Trophoblast cell (in vitro differentiated cells and primary cell): ENCODE data around the gene ABLIM2.

Experiments used
- DNase-seq, 2 donors: peaks; one replicate each; pipeline ENCODE4 v3.0.0-alpha.2; 2016
- H2AFZ ChIP-seq: 2 replicates; pipeline ENCODE4 v1.6.1; 2013; ENCODE audit warnings: low read length, moderate library complexity, mild to moderate bottlenecking; ENCODE audit not compliant: insufficient read depth, poor library complexity
- H2AK5ac ChIP-seq: 2 replicates; pipeline ENCODE4 v1.6.1; 2013; ENCODE audit warnings: mild to moderate bottlenecking, low read length
- H2BK120ac ChIP-seq: 2 replicates; pipeline ENCODE4 v1.6.1; 2013; ENCODE audit warnings: low read length, mild to moderate bottlenecking, moderate library complexity; ENCODE audit not compliant: insufficient read depth, poor library complexity
- H2BK12ac ChIP-seq: 2 replicates; pipeline ENCODE4 v1.6.1; 2013; ENCODE audit warnings: mild to moderate bottlenecking, low read length, moderate library complexity
- H2BK5ac ChIP-seq: 2 replicates; pipeline ENCODE4 v1.6.1; 2013; ENCODE audit warnings: low read length, low read depth, moderate library complexity, mild to moderate bottlenecking; ENCODE audit not compliant: poor library complexity
- H3K14ac ChIP-seq: 2 replicates; pipeline ENCODE4 v1.6.1; 2013; ENCODE audit warnings: mild to moderate bottlenecking, low read length
- H3K18ac ChIP-seq: 2 replicates; pipeline ENCODE4 v1.6.1; 2013; ENCODE audit warnings: mild to moderate bottlenecking, low read length
- H3K23ac ChIP-seq: 2 replicates; pipeline ENCODE4 v1.6.1; 2013; ENCODE audit warnings: low read length
- H3K27ac ChIP-seq: 2 replicates; pipeline ENCODE4 v1.5.1; 2013; ENCODE audit warnings: low read depth, mild to moderate bottlenecking, inconsistent platforms, low read length, moderate library complexity
- H3K27me3 ChIP-seq: 2 replicates; pipeline ENCODE4 v1.6.1; 2013; ENCODE audit warnings: inconsistent platforms, mild to moderate bottlenecking, low read length, moderate library complexity; ENCODE audit not compliant: insufficient read depth
- H3K36me3 ChIP-seq, 2 experiments: 1 replicate in 1 of 2; 2 replicates in 1 of 2; pipeline ENCODE4 v1.6.1; 2013; ENCODE audit warnings: low read length in 2 of 2, mild to moderate bottlenecking in 2 of 2, moderate library complexity in 1 of 2; ENCODE audit not compliant: insufficient read depth in 2 of 2, control insufficient read depth in 1 of 2
- H3K4ac ChIP-seq: 2 replicates; pipeline ENCODE4 v1.6.1; 2013; ENCODE audit warnings: low read depth, mild to moderate bottlenecking, low read length, moderate library complexity
- H3K4me1 ChIP-seq, 2 experiments: 1 replicate in 1 of 2; 2 replicates in 1 of 2; pipeline ENCODE4 v1.6.1; 2013; ENCODE audit warnings: low read length in 2 of 2, mild to moderate bottlenecking in 2 of 2, moderate library complexity in 1 of 2; ENCODE audit not compliant: insufficient read depth in 2 of 2, control insufficient read depth in 1 of 2
- H3K4me2 ChIP-seq: 2 replicates; pipeline ENCODE4 v1.6.1; 2013; ENCODE audit warnings: inconsistent platforms, mild to moderate bottlenecking, low read length, moderate library complexity
- H3K4me3 ChIP-seq: 2 replicates; pipeline ENCODE4 v1.5.1; 2013; ENCODE audit warnings: mild to moderate bottlenecking, low read depth, low read length, inconsistent platforms
- H3K79me1 ChIP-seq: one replicate; pipeline ENCODE4 v1.6.1; 2013; ENCODE audit warnings: low read length
- H3K79me2 ChIP-seq: 2 replicates; pipeline ENCODE4 v1.6.1; 2013; ENCODE audit warnings: low read length, mild to moderate bottlenecking; ENCODE audit not compliant: control insufficient read depth, insufficient read depth, poor library complexity
- H3K9ac ChIP-seq: 2 replicates; pipeline ENCODE4 v1.6.1; 2013; ENCODE audit warnings: mild to moderate bottlenecking, low read length
- H3K9me3 ChIP-seq: 2 replicates; pipeline ENCODE4 v1.6.1; 2013; ENCODE audit warnings: low read depth, mild to moderate bottlenecking, control low read depth, inconsistent platforms, low read length; ENCODE audit not compliant: insufficient read depth
- H4K12ac ChIP-seq: 2 replicates; pipeline ENCODE4 v1.6.1; 2013; ENCODE audit warnings: low read depth, mild to moderate bottlenecking, low read length, moderate library complexity
- H4K8ac ChIP-seq: 2 replicates; pipeline ENCODE4 v1.6.1; 2013; ENCODE audit warnings: low read depth, mild to moderate bottlenecking, low read length, moderate library complexity
- H4K91ac ChIP-seq: one replicate; pipeline ENCODE4 v1.6.1; 2013; ENCODE audit warnings: low read depth, mild to moderate bottlenecking, low read length, moderate library complexity
- WGBS: extraction: QIAGEN DNeasy Blood & Tissue Kit; methylation state at CpG from one replicate; pipeline ENCODE4 v1.1.7; 2013; ENCODE audit warnings: missing lambda C conversion rate; ENCODE audit not compliant: insufficient read length, insufficient coverage; ENCODE audit errors: extremely low coverage; 5-methylcytosine and 5-hydroxymethylcytosine counted together

The ABLIM2 gene

DNA sequence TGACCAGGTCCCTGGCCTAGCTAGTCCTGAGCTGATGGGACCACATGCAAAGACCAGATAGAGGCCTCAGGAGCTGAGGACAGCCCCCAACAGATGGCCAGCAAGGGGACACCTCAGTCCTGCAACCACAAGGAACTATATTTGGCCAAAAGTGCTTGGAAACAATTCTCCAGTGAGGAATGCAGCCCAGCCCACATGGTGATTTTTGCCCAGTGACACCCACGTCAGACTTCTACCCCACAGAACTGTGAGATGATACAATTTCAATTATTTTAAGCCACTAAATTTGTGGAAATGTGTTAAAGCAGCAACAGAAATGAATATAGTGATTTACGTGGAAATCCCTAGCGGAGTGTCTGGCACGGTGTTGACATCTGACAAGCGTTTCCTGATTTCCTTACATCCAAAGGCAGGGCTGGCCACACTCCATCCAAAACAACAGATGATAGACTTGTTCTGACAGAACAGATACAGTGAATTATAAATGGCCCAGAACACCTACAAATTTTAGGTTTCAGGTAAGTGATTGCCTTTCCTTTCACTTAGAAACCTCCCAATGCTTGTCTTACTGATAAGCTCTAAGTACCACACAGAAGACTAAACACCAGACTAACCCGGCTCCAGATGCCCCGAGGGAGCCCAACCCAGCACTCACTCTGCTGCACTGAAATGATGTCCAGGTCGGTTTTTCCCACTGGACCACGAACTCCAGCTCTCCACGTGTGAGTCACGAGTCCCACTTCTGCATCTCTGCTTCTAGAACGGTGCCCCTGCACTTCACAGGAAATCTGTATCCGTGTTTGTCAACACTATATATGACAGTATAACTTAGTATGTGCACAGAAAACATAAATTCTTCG is 224.7 kb downstream of the ABLIM2 start:
- Histone ChIP-seq H3K4me2 (no peak overlapping the region), H2AK5ac (no peak overlapping the region), H3K9ac (no peak overlapping the region), H2BK120ac (no peak overlapping the region), H3K4ac (no peak overlapping the region), H4K91ac (no peak overlapping the region), H3K18ac (no peak overlapping the region), H3K79me1 (peaks cover 2% of the 10 kb centered on the region), H3K9me3 (peaks cover under 1% of the 10 kb centered on the region), H3K23ac (no peak overlapping the region), H2AFZ (no peak overlapping the region), H3K27ac (no peak overlapping the region), H2BK12ac (no peak overlapping the region), H3K27me3 (no peaks in the 10 kb centered on the region), H4K8ac (no peak overlapping the region), H3K36me3 (peaks cover 0 to 3% of the 10 kb centered on the region in 2 experiments), H3K4me3 (no peak overlapping the region), H3K14ac (no peak overlapping the region), H3K4me1 (peaks cover 8 to 27% of the 10 kb centered on the region in 2 experiments), H4K12ac (no peak overlapping the region), H3K79me2 (peaks cover 9% of the 10 kb centered on the region), H2BK5ac (no peak overlapping the region)
- no CpG with 5 or more reads among the region's 14 CpGs for WGBS
- no peak for DNase-seq

DNA sequence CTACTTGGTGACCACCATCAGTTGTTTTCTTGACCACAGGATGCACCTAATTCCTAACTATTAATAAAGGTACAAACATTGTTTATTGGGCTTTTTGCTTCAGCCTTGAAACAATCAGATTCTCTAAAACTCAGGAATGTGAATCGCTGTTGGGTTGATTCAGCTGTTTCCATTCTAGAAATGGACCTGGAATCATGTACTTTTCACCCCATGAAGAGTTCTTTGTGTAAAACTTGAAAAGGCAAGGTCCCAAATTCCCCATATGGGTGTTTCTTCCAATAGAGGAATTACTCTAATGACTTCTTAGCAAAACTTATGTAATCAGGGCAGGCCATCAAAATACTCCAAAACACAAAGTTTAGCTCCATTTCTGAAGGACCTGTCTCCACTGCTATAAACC is 226.3 kb downstream of the ABLIM2 start:
- H3K9me3 ChIP-seq, result peaks cover 2% of the 10 kb centered on the region
- H3K18ac ChIP-seq, result no peak overlapping the region
- H3K4me3 ChIP-seq, result no peak overlapping the region
- no peak overlapping the region for H2BK12ac ChIP-seq
- H2BK120ac ChIP-seq, result no peak overlapping the region
- no peak overlapping the region for H4K91ac ChIP-seq
- no peak overlapping the region for H4K8ac ChIP-seq
- H3K27ac ChIP-seq, result no peak overlapping the region
- H3K9ac ChIP-seq, result no peak overlapping the region
- no CpG with 5 or more reads among the region's 1 CpG for WGBS
- H2AFZ ChIP-seq, result no peak overlapping the region
- no peak overlapping the region for H4K12ac ChIP-seq
- H3K23ac ChIP-seq, result no peak overlapping the region
- no peaks in the 10 kb centered on the region for H3K79me1 ChIP-seq
- H3K36me3 ChIP-seq, result peaks cover 0 to 3% of the 10 kb centered on the region in 2 experiments
- H3K4ac ChIP-seq, result no peak overlapping the region
- no peak overlapping the region for H3K4me2 ChIP-seq
- no peak for DNase-seq
- no peak overlapping the region for H2BK5ac ChIP-seq
- no peak overlapping the region for H2AK5ac ChIP-seq
- H3K27me3 ChIP-seq, result no peaks in the 10 kb centered on the region
- no peak overlapping the region for H3K14ac ChIP-seq
- peaks cover 6 to 20% of the 10 kb centered on the region in 2 experiments for H3K4me1 ChIP-seq
- H3K79me2 ChIP-seq, result peaks cover 7% of the 10 kb centered on the region

DNA sequence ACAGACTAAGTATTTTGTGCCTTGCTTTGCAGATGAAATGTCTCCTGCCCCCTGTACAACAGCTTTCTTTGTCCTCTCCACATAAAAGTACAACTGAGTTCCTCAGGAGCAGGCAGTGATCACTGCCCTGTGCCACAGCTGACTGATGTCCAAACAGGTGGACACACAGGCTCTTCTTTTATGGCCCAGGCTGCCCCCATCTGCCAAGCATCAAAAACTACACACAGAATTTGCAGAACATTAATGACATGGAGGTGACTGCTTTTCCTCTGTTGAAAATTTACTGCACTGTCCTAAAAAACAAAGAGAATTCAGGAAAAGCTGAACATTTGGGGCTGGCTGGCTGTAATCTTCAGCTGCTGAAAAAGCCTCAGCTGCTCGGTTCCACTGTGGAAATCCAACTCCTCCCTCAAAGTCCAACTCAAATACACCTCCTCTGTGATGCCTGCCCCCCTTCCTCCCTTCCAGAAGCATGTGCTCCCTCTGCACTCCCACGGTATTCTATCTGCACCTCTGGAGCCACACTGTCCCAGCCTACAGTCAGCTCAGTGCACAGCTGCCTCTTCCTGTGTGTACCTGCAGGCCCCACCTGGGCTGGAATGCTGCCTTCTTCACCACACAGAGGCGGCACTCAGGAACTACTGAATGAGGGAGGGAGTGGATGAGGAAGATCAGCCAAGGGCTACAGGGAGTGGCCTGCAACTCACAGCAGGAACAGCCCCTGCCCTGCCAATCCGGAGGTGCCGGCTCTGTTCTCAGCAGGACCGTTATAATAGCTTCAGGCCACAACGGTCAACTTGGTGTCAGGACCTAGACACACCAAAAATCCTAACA is 229.3 kb downstream of the ABLIM2 start:
- H3K36me3 ChIP-seq, result peaks cover 0 to 5% of the 10 kb centered on the region in 2 experiments
- H4K91ac ChIP-seq, result no peak overlapping the region
- WGBS, result no CpG with 5 or more reads among the region's 7 CpGs

DNA sequence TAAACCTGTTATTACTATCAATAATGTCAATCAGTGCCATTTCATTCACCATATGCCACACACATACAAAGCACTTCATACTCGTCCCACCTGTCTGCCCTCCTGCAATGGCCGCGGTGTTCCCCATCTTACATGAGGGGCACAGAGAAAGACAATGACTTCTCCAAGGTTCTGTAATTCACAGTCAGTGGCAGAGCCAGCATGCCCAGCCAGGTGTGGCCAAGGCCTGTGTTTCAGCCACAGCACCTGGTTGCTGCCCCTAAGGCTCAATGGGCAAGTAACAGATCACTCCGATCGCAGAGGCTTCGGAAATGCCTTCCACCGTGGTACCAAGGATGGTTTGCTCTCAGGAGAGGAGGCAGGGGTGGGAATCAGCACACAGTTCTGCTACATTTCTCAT is 229.9 kb downstream of the ABLIM2 start:
- Histone ChIP-seq H3K9ac (no peak overlapping the region), H3K79me2 (peaks cover 12% of the 10 kb centered on the region), H2BK12ac (no peak overlapping the region), H3K27ac (no peak overlapping the region), H3K79me1 (no peaks in the 10 kb centered on the region), H3K4me2 (no peak overlapping the region), H4K8ac (no peak overlapping the region), H2AFZ (no peak overlapping the region), H2BK120ac (no peak overlapping the region), H3K4me1 (peaks cover 12 to 18% of the 10 kb centered on the region in 2 experiments), H3K36me3 (peaks cover 0 to 5% of the 10 kb centered on the region in 2 experiments), H3K18ac (no peak overlapping the region), H2AK5ac (no peak overlapping the region), H3K23ac (no peak overlapping the region), H3K4me3 (no peak overlapping the region), H3K9me3 (peaks cover 2% of the 10 kb centered on the region), H4K12ac (no peak overlapping the region), H3K27me3 (no peaks in the 10 kb centered on the region), H3K14ac (no peak overlapping the region), H2BK5ac (no peak overlapping the region), H4K91ac (no peak overlapping the region), H3K4ac (peak overlapping the region; percentile 66)
- no peak for DNase-seq
- WGBS, result no CpG with 5 or more reads among the region's 7 CpGs

More for the DNA sequence above, 229.3 kb downstream of the ABLIM2 start:
- H3K79me1 ChIP-seq, result no peaks in the 10 kb centered on the region
- H3K4me2 ChIP-seq, result no peak overlapping the region
- peak overlapping the region; percentile 66 for H3K4ac ChIP-seq
- no peak overlapping the region for H3K9ac ChIP-seq
- peaks cover 12% of the 10 kb centered on the region for H3K79me2 ChIP-seq
- no peak overlapping the region for H4K8ac ChIP-seq
- H3K9me3 ChIP-seq, result peaks cover 2% of the 10 kb centered on the region
- no peak overlapping the region for H3K14ac ChIP-seq
- H3K4me1 ChIP-seq, result peaks cover 12 to 23% of the 10 kb centered on the region in 2 experiments
- H3K27me3 ChIP-seq, result no peaks in the 10 kb centered on the region
- H4K12ac ChIP-seq, result no peak overlapping the region
- DNase-seq, result peak; percentile 42 to 58
- H3K18ac ChIP-seq, result no peak overlapping the region
- H3K4me3 ChIP-seq, result no peak overlapping the region
- H2AK5ac ChIP-seq, result no peak overlapping the region
- no peak overlapping the region for H3K27ac ChIP-seq
- H2BK5ac ChIP-seq, result no peak overlapping the region
- no peak overlapping the region for H2AFZ ChIP-seq
- no peak overlapping the region for H2BK12ac ChIP-seq
- no peak overlapping the region for H2BK120ac ChIP-seq
- H3K23ac ChIP-seq, result no peak overlapping the region
